Measurements from ENCODE around the gene MGMT. TPM values are rescaled to one million over a fixed set of nuclear protein-coding genes. Genes with fewer than 3 reads are reported as not detected.

MGMT gene
- total and polyA plus RNA-seq, 4 donors, result 28.2 to 79.1 (median 46.0) TPM

DNA sequence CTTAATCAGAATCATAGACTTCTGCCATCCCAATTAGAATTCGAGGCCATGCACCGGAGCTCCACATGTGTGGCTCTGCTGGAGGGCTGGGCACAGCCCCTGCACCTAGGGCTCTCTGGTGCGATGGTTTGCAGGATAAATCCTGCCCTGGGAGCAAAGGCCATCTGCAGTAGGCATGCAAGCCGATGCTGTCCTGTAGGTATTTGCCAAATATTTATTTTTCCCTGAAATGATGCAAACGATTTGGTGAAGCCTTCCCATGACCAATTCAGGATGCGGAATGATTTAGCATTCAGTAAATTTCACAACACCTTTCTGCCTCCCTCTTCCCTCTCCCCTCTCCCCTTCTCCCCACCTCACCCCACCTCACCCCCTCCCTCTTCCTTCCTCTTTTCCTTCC, 326.4 kb downstream of the MGMT start:
- peaks cover 0 to 2% (median 0%) of the 10 kb centered on the region in 4 donors for H3K9me3 ChIP-seq (ENCODE audit: control insufficient read depth in 4 of 4, low read length in 3 of 4)
- DNase-seq (ENCODE audit: low spot score), result no peak
- H3K27ac ChIP-seq (ENCODE audit: low read depth in 1 of 2, low read length in 2 of 2), result no peak overlapping the region
- no peak overlapping the region for H3K4me3 ChIP-seq (ENCODE audit: low read depth in 1 of 3, low read length in 3 of 3)
- peaks cover 0 to 5% (median 0%) of the 10 kb centered on the region in 4 donors for H3K4me1 ChIP-seq (ENCODE audit: control insufficient read depth in 4 of 4, insufficient read depth in 4 of 4, low read length in 3 of 4)
- no peaks in the 10 kb centered on the region for H3K36me3 ChIP-seq (ENCODE audit: control insufficient read depth in 4 of 4, insufficient read depth in 3 of 4, low read depth in 1 of 4, low read length in 3 of 4)
- no peaks in the 10 kb centered on the region for H3K27me3 ChIP-seq (ENCODE audit: control insufficient read depth in 4 of 4, insufficient read depth in 4 of 4, low read length in 3 of 4)
- 48% methylated on average over 6 of the region's 6 CpGs for WGBS
- TF ChIP-seq TAF1 (conservative IDR thresholded peaks at IDR 0.05) (no peak), SP1 (IDR thresholded peaks at IDR 0.05) (peak; percentile 75), JUND (IDR thresholded peaks at IDR 0.05) (peak in 1 of 2 donors; percentile 12), HNF4G (IDR thresholded peaks at IDR 0.05) (peak; percentile 72), FOXA1 (IDR thresholded peaks at IDR 0.05) (no peak), RXRA (IDR thresholded peaks at IDR 0.05) (peak; percentile 49 to 60), FOXA2 (IDR thresholded peaks at IDR 0.05) (no peak), HNF4A (conservative IDR thresholded peaks at IDR 0.05) (peak; percentile 92), RAD21 (IDR thresholded peaks at IDR 0.05) (peak; percentile 35 to 51), YY1 (IDR thresholded peaks at IDR 0.05) (peak; percentile 39), GABPA (IDR thresholded peaks at IDR 0.05 in 1 of 2, conservative IDR thresholded peaks at IDR 0.05 in 1 of 2) (no peak), EGR1 (IDR thresholded peaks at IDR 0.05; ENCODE audit: low read depth in 2 of 2) (no peak), NR2F2 (IDR thresholded peaks at IDR 0.05) (no peak)
- TF ChIP-seq, protein P1, sequence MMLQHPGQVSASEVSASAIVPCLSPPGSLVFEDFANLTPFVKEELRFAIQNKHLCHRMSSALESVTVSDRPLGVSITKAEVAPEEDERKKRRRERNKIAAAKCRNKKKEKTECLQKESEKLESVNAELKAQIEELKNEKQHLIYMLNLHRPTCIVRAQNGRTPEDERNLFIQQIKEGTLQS (IDR thresholded peaks at IDR 0.05), result peak; percentile 63
- TF ChIP-seq, protein P2, sequence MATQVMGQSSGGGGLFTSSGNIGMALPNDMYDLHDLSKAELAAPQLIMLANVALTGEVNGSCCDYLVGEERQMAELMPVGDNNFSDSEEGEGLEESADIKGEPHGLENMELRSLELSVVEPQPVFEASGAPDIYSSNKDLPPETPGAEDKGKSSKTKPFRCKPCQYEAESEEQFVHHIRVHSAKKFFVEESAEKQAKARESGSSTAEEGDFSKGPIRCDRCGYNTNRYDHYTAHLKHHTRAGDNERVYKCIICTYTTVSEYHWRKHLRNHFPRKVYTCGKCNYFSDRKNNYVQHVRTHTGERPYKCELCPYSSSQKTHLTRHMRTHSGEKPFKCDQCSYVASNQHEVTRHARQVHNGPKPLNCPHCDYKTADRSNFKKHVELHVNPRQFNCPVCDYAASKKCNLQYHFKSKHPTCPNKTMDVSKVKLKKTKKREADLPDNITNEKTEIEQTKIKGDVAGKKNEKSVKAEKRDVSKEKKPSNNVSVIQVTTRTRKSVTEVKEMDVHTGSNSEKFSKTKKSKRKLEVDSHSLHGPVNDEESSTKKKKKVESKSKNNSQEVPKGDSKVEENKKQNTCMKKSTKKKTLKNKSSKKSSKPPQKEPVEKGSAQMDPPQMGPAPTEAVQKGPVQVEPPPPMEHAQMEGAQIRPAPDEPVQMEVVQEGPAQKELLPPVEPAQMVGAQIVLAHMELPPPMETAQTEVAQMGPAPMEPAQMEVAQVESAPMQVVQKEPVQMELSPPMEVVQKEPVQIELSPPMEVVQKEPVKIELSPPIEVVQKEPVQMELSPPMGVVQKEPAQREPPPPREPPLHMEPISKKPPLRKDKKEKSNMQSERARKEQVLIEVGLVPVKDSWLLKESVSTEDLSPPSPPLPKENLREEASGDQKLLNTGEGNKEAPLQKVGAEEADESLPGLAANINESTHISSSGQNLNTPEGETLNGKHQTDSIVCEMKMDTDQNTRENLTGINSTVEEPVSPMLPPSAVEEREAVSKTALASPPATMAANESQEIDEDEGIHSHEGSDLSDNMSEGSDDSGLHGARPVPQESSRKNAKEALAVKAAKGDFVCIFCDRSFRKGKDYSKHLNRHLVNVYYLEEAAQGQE (IDR thresholded peaks at IDR 0.05), result no peak
- TF ChIP-seq, protein P3, sequence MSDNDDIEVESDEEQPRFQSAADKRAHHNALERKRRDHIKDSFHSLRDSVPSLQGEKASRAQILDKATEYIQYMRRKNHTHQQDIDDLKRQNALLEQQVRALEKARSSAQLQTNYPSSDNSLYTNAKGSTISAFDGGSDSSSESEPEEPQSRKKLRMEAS (IDR thresholded peaks at IDR 0.05), result peak; percentile 26
- TF ChIP-seq, protein P4, sequence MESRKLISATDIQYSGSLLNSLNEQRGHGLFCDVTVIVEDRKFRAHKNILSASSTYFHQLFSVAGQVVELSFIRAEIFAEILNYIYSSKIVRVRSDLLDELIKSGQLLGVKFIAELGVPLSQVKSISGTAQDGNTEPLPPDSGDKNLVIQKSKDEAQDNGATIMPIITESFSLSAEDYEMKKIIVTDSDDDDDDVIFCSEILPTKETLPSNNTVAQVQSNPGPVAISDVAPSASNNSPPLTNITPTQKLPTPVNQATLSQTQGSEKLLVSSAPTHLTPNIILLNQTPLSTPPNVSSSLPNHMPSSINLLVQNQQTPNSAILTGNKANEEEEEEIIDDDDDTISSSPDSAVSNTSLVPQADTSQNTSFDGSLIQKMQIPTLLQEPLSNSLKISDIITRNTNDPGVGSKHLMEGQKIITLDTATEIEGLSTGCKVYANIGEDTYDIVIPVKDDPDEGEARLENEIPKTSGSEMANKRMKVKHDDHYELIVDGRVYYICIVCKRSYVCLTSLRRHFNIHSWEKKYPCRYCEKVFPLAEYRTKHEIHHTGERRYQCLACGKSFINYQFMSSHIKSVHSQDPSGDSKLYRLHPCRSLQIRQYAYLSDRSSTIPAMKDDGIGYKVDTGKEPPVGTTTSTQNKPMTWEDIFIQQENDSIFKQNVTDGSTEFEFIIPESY (IDR thresholded peaks at IDR 0.05), result no peak
- TF ChIP-seq, protein P5, sequence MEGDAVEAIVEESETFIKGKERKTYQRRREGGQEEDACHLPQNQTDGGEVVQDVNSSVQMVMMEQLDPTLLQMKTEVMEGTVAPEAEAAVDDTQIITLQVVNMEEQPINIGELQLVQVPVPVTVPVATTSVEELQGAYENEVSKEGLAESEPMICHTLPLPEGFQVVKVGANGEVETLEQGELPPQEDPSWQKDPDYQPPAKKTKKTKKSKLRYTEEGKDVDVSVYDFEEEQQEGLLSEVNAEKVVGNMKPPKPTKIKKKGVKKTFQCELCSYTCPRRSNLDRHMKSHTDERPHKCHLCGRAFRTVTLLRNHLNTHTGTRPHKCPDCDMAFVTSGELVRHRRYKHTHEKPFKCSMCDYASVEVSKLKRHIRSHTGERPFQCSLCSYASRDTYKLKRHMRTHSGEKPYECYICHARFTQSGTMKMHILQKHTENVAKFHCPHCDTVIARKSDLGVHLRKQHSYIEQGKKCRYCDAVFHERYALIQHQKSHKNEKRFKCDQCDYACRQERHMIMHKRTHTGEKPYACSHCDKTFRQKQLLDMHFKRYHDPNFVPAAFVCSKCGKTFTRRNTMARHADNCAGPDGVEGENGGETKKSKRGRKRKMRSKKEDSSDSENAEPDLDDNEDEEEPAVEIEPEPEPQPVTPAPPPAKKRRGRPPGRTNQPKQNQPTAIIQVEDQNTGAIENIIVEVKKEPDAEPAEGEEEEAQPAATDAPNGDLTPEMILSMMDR (IDR thresholded peaks at IDR 0.05; ENCODE audit: low read depth, low read length, missing input control), result no peak
- no peak overlapping the region for H3K9ac ChIP-seq (ENCODE audit: low read depth in 1 of 2, low read length in 2 of 2)

All from liver (tissue), 9 donors.